Gastrocnemius medialis (tissue), 4 donors: Measurements from ENCODE around the gene PLD1. TPM values are rescaled to one million over a fixed set of nuclear protein-coding genes. Genes with fewer than 3 reads are reported as not detected.
A peak's percentile ranks its signal among the peaks of the same experiment; 100 is the strongest.

Source experiments
- ATAC-seq, 2 donors: fragments of 150-250 bp; one replicate each; pipeline ENCODE4 v1.9.1; 2016
- DNase-seq, 2 donors: peaks; one replicate each; pipeline ENCODE4 v3.0.0-alpha.2; 2019
- H3K27ac ChIP-seq, 4 donors: fragments of 200-600 bp; sonication (generic); 1 replicate in 1 of 4; 2 replicates in 3 of 4; pipeline ENCODE4 v1.5.1; 2016 to 2018; ENCODE audit warnings: mild to moderate bottlenecking in 2 of 4, moderate library complexity in 1 of 4
- H3K27me3 ChIP-seq, 3 donors: fragments of 200-600 bp; sonication (generic) in 2 of 3; 1 replicate in 1 of 3; 2 replicates in 2 of 3; pipeline versions ENCODE4 v1.5.1 to v1.6.0; 2016 to 2019; ENCODE audit warnings: mild to moderate bottlenecking in 1 of 3, moderate library complexity in 1 of 3
- H3K36me3 ChIP-seq, 2 donors: fragments of 200-600 bp; sonication (generic) in 1 of 2; one replicate each; pipeline ENCODE4 v1.5.1; 2017 to 2018
- H3K4me1 ChIP-seq, 2 donors: fragments of 200-600 bp; sonication (generic) in 1 of 2; one replicate each; pipeline ENCODE4 v1.5.1; 2016 to 2017; ENCODE audit warnings: mild to moderate bottlenecking in 2 of 2
- H3K4me3 ChIP-seq, 4 donors: fragments of 200-600 bp; sonication (generic) in 3 of 4; 1 replicate in 1 of 4; 2 replicates in 3 of 4; pipeline ENCODE4 v1.5.1; 2016 to 2019; ENCODE audit warnings: mild to moderate bottlenecking in 2 of 4
- H3K9me3 ChIP-seq, 3 donors: fragments of 200-600 bp; sonication (generic) in 2 of 3; 1 replicate in 1 of 3; 2 replicates in 2 of 3; pipeline ENCODE4 v1.5.1; 2016 to 2019
- CTCF ChIP-seq, 5 experiments: fragments of 450-650 bp in 3 of 5; fragments of 200-600 bp in 2 of 5; sonication (generic) in 2 of 5; IDR thresholded peaks in 4 of 5; conservative IDR thresholded peaks in 1 of 5; 1 replicate in 4 of 5; 2 replicates in 1 of 5; pipeline ENCODE4 v1.5.1; 2016 to 2019; ENCODE audit warnings: antibody characterized with exemption in 5 of 5, mild to moderate bottlenecking in 3 of 5, moderate library complexity in 3 of 5
- POLR2A ChIP-seq, 2 donors: fragments of 450-650 bp; IDR thresholded peaks; one replicate each; pipeline ENCODE4 v1.6.1; 2017; ENCODE audit warnings: antibody characterized with exemption in 2 of 2, mild to moderate bottlenecking in 2 of 2, moderate library complexity in 2 of 2
- in situ Hi-C, 4 donors: fragments of 200-750 bp; cut with MboI; loops; one replicate each; pipeline versions ENCODE4 v1.15.0 to v1.8.0; 2017; ENCODE audit warnings: low sequenced_read_pairs in 4 of 4
- intact Hi-C: fragments of 100-400 bp; cut with DNase I; formaldehyde crosslinking; loops from one replicate; pipeline ENCODE4 v1.15.1; 2023; ENCODE audit warnings: low total_unique reads
- total RNA-seq, 4 donors: library from RNA; depleted of rRNA; stranded (reverse); fragments of >200 nt; gene quantifications; one replicate each; pipeline versions ENCODE4 v1.1.0 to v1.2.3, GENCODE V29; 2016

PLD1 gene
- total RNA-seq, 4 donors from 2014 or later = 1.9 to 5.6 (median 4.6) TPM

GRCh38 chr3:171678971-171679492 is 131.3 kb downstream of the PLD1 start:
- Histone ChIP-seq H3K27me3 (no peaks in the 10 kb centered on the region), H3K27ac (no peak overlapping the region), H3K9me3 (no peaks in the 10 kb centered on the region), H3K4me3 (no peak overlapping the region), H3K4me1 (peaks cover 2 to 3% of the 10 kb centered on the region in 2 donors), H3K36me3 (no peaks in the 10 kb centered on the region)
- DNase-seq (no peak), ATAC-seq (no peak)
- TF ChIP-seq CTCF (IDR thresholded peaks at IDR 0.05 in 4 of 5, conservative IDR thresholded peaks at IDR 0.05 in 1 of 5) (no peak), POLR2A (IDR thresholded peaks at IDR 0.05) (no peak)
- intact Hi-C loops (no loop called here), in situ Hi-C loops (no loop called here)

DNA sequence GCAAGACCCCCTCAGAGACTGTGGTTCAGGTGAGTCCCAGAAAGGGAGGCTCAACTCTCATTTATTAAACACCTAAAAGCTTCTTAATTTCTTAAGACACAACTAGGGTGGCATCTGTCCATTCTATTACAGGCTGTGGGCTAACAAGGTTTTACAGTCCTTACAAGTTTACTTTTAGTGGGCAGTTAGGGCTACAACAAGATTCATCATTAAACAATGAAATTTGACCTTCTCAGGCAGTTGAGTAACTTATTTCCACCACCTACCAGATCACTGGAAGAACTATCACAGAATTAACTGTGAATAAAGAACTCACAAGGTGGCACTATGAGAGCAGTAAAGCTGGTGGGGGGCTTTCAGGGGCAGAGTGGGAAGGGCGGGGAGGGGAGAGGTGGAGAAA is 132.6 kb downstream of the PLD1 start:
- H3K9me3 ChIP-seq = no peaks in the 10 kb centered on the region
- H3K27me3 ChIP-seq = no peaks in the 10 kb centered on the region
- H3K36me3 ChIP-seq = no peaks in the 10 kb centered on the region
- TF ChIP-seq POLR2A (IDR thresholded peaks at IDR 0.05) (no peak), CTCF (IDR thresholded peaks at IDR 0.05 in 4 of 5, conservative IDR thresholded peaks at IDR 0.05 in 1 of 5) (no peak)
- in situ Hi-C loops (no loop called here), intact Hi-C loops (no loop called here)
- peaks cover 8 to 9% of the 10 kb centered on the region in 2 donors for H3K4me1 ChIP-seq
- DNase-seq (no peak), ATAC-seq (no peak)
- H3K27ac ChIP-seq = no peak overlapping the region
- H3K4me3 ChIP-seq = no peak overlapping the region

GRCh38 chr3:171676601-171677175 is 133.6 kb downstream of the PLD1 start:
- H3K9me3 ChIP-seq = no peaks in the 10 kb centered on the region
- no peak for ATAC-seq
- TF ChIP-seq POLR2A (IDR thresholded peaks at IDR 0.05) = no peak
- TF ChIP-seq CTCF (IDR thresholded peaks at IDR 0.05 in 4 of 5, conservative IDR thresholded peaks at IDR 0.05 in 1 of 5) = no peak
- no peak overlapping the region for H3K27ac ChIP-seq
- no peak overlapping the region for H3K4me3 ChIP-seq
- peaks cover 8 to 9% of the 10 kb centered on the region in 2 donors for H3K4me1 ChIP-seq
- H3K27me3 ChIP-seq = no peaks in the 10 kb centered on the region
- DNase-seq = no peak
- no peaks in the 10 kb centered on the region for H3K36me3 ChIP-seq
- intact Hi-C loops = no loop called here
- in situ Hi-C loops = no loop called here

GRCh38 chr3:171673951-171674350 is 136.3 kb downstream of the PLD1 start:
- intact Hi-C loops (no loop called here), in situ Hi-C loops (loop anchor here in 1 of 4 donors (25.0 kb wide), 1 partner anchor 663 kb away; no protein-coding TSS in a partner anchor)
- Histone ChIP-seq H3K4me3 (no peak overlapping the region), H3K27ac (peak overlapping the region in 1 of 4 donors; percentile 18), H3K27me3 (no peaks in the 10 kb centered on the region), H3K9me3 (no peaks in the 10 kb centered on the region), H3K36me3 (no peaks in the 10 kb centered on the region), H3K4me1 (peaks cover 8 to 9% of the 10 kb centered on the region in 2 donors)
- DNase-seq = no peak
- no peak for TF ChIP-seq CTCF (IDR thresholded peaks at IDR 0.05 in 4 of 5, conservative IDR thresholded peaks at IDR 0.05 in 1 of 5)
- no peak for TF ChIP-seq POLR2A (IDR thresholded peaks at IDR 0.05)
- peak in 1 of 2 donors; percentile 53 for ATAC-seq
